ENCODE results near the gene VLDLR. TPM values are rescaled to one million over a fixed set of nuclear protein-coding genes. Genes with fewer than 3 reads are reported as not detected.

The VLDLR gene
- total RNA-seq, 2 experiments from 2014 or later, result 13.0 to 17.1 TPM

DNA sequence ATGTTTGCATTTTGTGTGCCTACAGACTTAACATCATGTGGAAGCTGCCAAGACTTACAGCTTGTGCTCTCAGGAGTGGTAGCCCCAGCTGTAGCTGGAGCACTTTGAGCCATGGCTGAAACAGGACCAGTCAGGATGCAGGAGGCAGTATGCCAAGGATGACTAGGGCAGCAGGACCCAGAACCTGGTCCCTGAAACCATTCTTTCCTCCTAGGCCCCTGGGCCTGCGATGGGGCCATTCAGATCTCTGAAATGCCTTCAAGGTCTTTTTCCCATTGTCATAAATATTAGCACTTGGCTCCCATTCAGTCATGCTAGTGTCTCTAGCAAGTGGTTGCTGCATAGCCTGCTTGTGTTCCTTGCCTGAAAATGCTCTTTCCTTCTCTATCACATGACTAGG is 29.6 kb upstream of the VLDLR start:
- DNase-seq, result no peak
- POLR2A ChIA-PET, result no interaction called here
- Mint-ChIP-seq H3K9me3 (peaks cover 20% of the 10 kb centered on the region), H3K36me3 (ENCODE audit: low read depth) (no peaks in the 10 kb centered on the region), H3K27ac (no peak overlapping the region), H3K27me3 (peaks cover 12% of the 10 kb centered on the region), H3K4me1 (ENCODE audit: low read depth) (no peaks in the 10 kb centered on the region), H3K4me3 (no peak overlapping the region)
- CTCF ChIA-PET, result no interaction called here
- ATAC-seq, result no peak
- intact Hi-C loops (cut with micrococcal nuclease), result no loop called here
- TF ChIP-seq, protein P1, sequence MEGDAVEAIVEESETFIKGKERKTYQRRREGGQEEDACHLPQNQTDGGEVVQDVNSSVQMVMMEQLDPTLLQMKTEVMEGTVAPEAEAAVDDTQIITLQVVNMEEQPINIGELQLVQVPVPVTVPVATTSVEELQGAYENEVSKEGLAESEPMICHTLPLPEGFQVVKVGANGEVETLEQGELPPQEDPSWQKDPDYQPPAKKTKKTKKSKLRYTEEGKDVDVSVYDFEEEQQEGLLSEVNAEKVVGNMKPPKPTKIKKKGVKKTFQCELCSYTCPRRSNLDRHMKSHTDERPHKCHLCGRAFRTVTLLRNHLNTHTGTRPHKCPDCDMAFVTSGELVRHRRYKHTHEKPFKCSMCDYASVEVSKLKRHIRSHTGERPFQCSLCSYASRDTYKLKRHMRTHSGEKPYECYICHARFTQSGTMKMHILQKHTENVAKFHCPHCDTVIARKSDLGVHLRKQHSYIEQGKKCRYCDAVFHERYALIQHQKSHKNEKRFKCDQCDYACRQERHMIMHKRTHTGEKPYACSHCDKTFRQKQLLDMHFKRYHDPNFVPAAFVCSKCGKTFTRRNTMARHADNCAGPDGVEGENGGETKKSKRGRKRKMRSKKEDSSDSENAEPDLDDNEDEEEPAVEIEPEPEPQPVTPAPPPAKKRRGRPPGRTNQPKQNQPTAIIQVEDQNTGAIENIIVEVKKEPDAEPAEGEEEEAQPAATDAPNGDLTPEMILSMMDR (IDR thresholded peaks at IDR 0.05), result no peak

DNA sequence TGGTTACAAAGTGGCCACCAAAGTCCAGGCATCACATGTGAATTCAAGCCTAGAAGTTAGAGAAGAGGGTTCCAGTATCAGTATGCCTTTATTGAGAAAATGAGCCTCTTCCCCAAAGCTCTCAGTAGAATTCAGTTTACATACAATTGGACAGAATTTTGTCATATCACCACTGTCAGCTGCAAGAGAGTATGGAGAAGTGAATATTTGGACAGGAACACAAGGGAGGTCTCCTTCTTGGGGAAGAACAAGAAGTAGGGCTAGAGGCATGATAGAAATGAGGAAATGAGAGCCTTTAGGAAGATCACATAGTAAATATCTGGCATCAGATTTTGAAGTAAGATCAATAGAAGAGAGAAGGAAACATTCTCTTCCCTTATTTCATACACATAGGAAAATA is 27.8 kb upstream of the VLDLR start:
- H3K36me3 Mint-ChIP-seq (ENCODE audit: low read depth), result no peaks in the 10 kb centered on the region
- intact Hi-C loops (cut with micrococcal nuclease), result no loop called here
- no peaks in the 10 kb centered on the region for H3K4me1 Mint-ChIP-seq (ENCODE audit: low read depth)
- peaks cover 18% of the 10 kb centered on the region for H3K9me3 Mint-ChIP-seq
- peaks cover 17% of the 10 kb centered on the region for H3K27me3 Mint-ChIP-seq
- DNase-seq (no peak), ATAC-seq (no peak)
- POLR2A ChIA-PET, result no interaction called here
- CTCF ChIA-PET, result no interaction called here
- H3K4me3 Mint-ChIP-seq, result no peak overlapping the region
- H3K27ac Mint-ChIP-seq, result no peak overlapping the region
- TF ChIP-seq, protein P1 (IDR thresholded peaks at IDR 0.05), result no peak

DNA sequence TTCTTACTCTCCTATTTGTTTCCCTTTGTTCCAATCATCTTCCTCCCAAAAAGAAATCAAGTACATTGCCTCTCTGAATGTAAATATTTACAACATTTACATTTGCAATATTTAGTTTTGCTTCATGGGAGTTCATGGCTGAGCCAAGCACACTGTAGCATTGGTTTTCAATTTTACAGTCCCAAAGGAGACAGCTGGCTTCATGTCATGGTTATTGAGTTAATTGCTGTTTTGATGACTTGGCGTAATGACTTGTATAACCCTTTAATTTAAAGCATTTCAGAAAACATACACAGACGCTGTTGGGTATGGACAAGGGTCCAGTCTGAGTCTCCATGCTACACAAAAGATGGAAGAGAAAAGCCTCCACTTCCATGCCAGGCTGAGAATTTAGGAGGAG is 25.6 kb upstream of the VLDLR start:
- DNase-seq (no peak), ATAC-seq (no peak)
- TF ChIP-seq, protein P1 (IDR thresholded peaks at IDR 0.05), result no peak
- POLR2A ChIA-PET, result no interaction called here
- CTCF ChIA-PET, result no interaction called here
- Mint-ChIP-seq H3K36me3 (ENCODE audit: low read depth) (no peaks in the 10 kb centered on the region), H3K27me3 (peaks cover 24% of the 10 kb centered on the region), H3K27ac (no peak overlapping the region), H3K9me3 (peaks cover 18% of the 10 kb centered on the region), H3K4me1 (ENCODE audit: low read depth) (no peaks in the 10 kb centered on the region), H3K4me3 (no peak overlapping the region)
- intact Hi-C loops (cut with micrococcal nuclease), result no loop called here

DNA sequence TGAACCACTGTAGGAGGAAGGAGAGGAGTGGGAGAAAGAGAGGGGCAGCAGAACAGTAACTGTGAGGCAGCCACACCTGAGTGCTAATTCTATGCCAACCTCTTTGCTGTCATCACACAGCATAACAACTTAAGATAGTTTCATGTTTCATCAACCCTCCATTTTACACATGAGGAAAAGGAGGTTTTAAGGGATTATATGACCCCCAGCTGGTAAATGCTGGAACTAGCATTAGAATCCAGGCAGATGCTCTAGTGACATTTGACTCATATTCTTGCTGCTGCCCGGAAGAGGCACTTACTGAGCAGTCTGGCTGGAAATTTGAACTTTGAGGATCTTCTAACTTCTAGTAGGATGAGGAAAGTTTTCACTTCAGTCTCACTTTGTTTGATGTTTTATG is 24.1 kb upstream of the VLDLR start:
- POLR2A ChIA-PET, result no interaction called here
- Mint-ChIP-seq H3K9me3 (peaks cover 9% of the 10 kb centered on the region), H3K4me3 (no peak overlapping the region), H3K36me3 (ENCODE audit: low read depth) (no peaks in the 10 kb centered on the region), H3K27me3 (peaks cover 26% of the 10 kb centered on the region), H3K4me1 (ENCODE audit: low read depth) (no peaks in the 10 kb centered on the region), H3K27ac (no peak overlapping the region)
- TF ChIP-seq, protein P1 (IDR thresholded peaks at IDR 0.05), result no peak
- CTCF ChIA-PET, result no interaction called here
- intact Hi-C loops (cut with micrococcal nuclease), result no loop called here
- DNase-seq (no peak), ATAC-seq (no peak)

DNA sequence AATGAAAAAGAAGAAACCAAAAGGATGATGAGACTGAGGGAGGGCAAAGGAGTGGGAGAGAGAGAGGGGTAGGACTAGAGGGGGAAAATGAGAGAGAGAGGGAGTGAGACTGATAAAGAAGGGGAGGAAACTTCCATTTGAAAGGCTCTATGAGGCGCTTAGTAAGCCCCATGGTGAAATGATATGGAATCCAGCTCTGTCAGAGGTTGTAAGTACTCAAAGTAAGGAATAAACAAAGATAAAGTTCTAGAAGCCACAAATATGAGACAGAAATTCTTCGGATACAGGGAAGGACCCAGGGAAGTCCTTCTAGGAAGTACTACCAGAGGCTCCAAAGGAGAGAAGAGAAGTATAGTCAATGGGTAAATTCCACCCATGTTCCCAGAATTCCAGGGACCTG is 21.7 kb upstream of the VLDLR start:
- intact Hi-C loops (cut with micrococcal nuclease), result no loop called here
- CTCF ChIA-PET, result no interaction called here

More for the DNA sequence above, 21.7 kb upstream of the VLDLR start:
- POLR2A ChIA-PET, result no interaction called here
- DNase-seq (no peak), ATAC-seq (no peak)
- Mint-ChIP-seq H3K4me3 (no peak overlapping the region), H3K36me3 (ENCODE audit: low read depth) (no peaks in the 10 kb centered on the region), H3K27ac (no peak overlapping the region), H3K27me3 (peaks cover 19% of the 10 kb centered on the region), H3K9me3 (no peaks in the 10 kb centered on the region), H3K4me1 (ENCODE audit: low read depth) (no peaks in the 10 kb centered on the region)
- TF ChIP-seq, protein P1 (IDR thresholded peaks at IDR 0.05), result no peak

All from activated CD8-positive, alpha-beta T cell treated with anti-CD3 and anti-CD28 coated beads for 36 hours (primary cell).